ENCODE data around the gene ZNF543. TPM values are rescaled to one million over a fixed set of nuclear protein-coding genes. Genes with fewer than 3 reads are reported as not detected.

ZNF543 gene
- total RNA-seq, 1 donor from 2014 or later: 9.8 TPM

DNA sequence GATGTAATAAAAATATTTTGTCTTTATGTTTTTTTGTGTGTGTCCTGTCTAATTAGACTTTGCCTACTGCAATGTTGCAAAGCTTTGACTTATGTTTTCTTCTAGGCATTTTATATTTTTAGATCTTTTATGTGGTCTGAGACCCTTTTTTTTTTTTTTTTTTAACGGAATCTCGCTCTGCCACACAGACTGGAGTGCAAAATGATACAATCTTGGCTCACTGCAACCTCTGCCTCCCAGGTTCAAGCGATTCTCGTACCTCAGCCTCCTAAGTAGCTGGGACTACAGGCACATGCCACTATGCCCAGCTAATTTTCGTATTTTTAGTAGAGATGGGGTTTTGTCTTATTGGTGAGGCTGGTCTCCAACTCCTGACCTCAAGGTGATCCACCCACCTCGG lies 22.3 kb downstream of the ZNF543 start:
- DNase-seq (ENCODE audit: extremely low spot score, unreplicated experiment): no peak
- Mint-ChIP-seq H3K27me3 (peaks cover 24% of the 10 kb centered on the region), H3K4me1 (ENCODE audit: unreplicated experiment) (no peaks in the 10 kb centered on the region), H3K36me3 (no peaks in the 10 kb centered on the region), H3K4me3 (no peak overlapping the region), H3K27ac (no peak overlapping the region), H3K9me3 (no peaks in the 10 kb centered on the region)
- TF ChIP-seq, protein P1, sequence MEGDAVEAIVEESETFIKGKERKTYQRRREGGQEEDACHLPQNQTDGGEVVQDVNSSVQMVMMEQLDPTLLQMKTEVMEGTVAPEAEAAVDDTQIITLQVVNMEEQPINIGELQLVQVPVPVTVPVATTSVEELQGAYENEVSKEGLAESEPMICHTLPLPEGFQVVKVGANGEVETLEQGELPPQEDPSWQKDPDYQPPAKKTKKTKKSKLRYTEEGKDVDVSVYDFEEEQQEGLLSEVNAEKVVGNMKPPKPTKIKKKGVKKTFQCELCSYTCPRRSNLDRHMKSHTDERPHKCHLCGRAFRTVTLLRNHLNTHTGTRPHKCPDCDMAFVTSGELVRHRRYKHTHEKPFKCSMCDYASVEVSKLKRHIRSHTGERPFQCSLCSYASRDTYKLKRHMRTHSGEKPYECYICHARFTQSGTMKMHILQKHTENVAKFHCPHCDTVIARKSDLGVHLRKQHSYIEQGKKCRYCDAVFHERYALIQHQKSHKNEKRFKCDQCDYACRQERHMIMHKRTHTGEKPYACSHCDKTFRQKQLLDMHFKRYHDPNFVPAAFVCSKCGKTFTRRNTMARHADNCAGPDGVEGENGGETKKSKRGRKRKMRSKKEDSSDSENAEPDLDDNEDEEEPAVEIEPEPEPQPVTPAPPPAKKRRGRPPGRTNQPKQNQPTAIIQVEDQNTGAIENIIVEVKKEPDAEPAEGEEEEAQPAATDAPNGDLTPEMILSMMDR (conservative IDR thresholded peaks at IDR 0.05): no peak

DNA sequence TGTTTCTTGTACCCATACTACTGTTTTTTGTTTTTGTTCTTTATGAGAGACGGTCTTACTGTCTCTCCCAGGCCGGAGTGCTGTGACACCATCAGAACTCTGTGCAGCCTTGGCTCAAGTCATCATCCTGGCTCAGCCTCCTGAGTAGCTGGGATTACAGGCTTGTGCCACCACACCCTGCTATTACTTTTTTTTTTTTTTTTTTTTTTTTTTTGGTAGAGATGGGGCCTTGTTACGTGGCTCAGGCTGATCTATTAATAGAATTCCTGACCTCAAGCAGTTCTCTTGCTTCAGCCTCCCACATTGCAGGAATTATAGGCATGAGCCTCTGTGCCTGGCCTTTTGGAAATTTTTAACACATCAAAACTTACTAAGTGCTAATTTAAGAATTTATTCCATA lies 27.9 kb downstream of the ZNF543 start:
- Mint-ChIP-seq H3K4me3 (no peak overlapping the region), H3K27me3 (peaks cover 24% of the 10 kb centered on the region), H3K27ac (no peak overlapping the region), H3K4me1 (ENCODE audit: unreplicated experiment) (peaks cover 22% of the 10 kb centered on the region), H3K36me3 (peaks cover 19% of the 10 kb centered on the region), H3K9me3 (peaks cover 4% of the 10 kb centered on the region)
- TF ChIP-seq, protein P1 (conservative IDR thresholded peaks at IDR 0.05): no peak
- no peak for DNase-seq (ENCODE audit: extremely low spot score, unreplicated experiment)

DNA sequence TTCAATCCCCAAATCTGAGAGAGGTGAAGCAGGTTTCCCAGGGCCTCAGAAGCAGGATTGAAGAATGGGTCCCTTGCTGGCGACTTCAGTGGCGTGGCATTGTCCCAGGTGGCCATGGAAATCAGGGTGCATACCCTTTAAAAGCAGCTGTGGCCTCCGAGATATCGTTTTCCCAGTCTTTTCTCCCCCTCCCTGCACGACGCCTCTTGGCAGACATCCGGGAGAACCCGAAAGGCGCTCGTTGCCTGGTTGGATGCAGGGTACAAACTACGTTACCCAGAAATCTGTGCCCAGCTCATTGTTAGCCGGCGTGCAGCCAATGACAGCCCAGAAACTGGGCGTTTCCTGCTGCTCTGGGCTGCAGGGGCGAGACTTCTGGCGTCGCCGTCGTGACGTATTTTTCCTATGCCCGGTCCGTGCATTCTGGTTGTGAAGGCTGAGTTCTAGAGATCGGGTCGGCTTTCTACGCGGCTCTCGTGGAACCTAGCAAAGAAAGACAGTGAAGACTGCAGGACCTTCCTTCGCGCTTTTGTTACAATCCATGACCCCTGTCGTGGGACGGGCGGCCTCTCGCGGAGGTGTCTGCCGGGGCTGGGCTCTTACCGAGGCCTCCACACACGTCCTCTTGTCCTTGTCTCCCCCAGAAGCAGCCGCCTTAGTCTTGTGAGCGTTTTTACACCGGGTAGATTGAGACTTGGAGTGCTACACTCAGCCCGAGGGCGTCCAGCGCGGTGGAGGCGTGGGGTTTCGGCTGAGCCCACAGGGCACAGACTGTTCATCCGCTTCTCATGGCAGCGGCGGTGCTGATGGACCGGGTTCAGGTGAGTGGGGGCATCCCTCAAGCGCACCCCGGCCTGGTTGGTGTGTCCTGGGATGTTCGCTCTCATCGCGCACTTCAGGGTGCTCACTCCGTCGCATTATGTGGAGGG lies 30.9 kb downstream of the ZNF543 start, which contains the start of gene ZNF304:
TSS of gene ZNF304 (plus strand) at position 395 of the 929 bp plus-strand sequence. CDS start at position 789, 394 bp downstream.
- H3K9me3 Mint-ChIP-seq: peaks cover 4% of the 10 kb centered on the region
- peak within 1 kb of the TSS; percentile 96 for H3K4me3 Mint-ChIP-seq
- H3K27me3 Mint-ChIP-seq: peaks cover 9% of the 10 kb centered on the region
- peaks cover 27% of the 10 kb centered on the region for H3K4me1 Mint-ChIP-seq (ENCODE audit: unreplicated experiment)
- peak within 1 kb of the TSS; percentile 98 for H3K27ac Mint-ChIP-seq
- TF ChIP-seq, protein P1 (conservative IDR thresholded peaks at IDR 0.05): no peak
- DNase-seq (ENCODE audit: extremely low spot score, unreplicated experiment): peak; percentile 89
- peaks cover 43% of the 10 kb centered on the region for H3K36me3 Mint-ChIP-seq

DNA sequence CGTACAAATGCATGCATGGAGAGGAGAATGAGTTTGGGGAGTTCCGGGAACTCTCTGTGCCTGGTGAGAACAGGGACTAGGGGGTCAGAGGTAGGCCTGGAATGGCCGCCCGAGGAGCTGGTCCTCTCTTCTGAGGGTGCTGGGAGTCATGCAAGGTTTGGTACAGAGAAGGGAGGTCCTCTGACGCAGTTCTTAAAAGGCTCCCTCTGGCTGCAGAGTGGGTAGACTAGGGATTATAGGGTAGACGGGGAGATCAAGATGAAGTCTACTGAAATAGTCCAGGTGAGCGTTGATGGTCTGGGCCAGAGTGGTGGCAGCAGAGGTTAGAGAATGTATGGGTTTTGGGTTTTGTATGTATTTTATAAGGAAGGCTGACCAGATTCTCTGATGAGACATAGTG lies 31.6 kb downstream of the ZNF543 start:
- TF ChIP-seq, protein P1 (conservative IDR thresholded peaks at IDR 0.05): no peak
- Mint-ChIP-seq H3K4me3 (peak overlapping the region; percentile 96), H3K36me3 (peaks cover 50% of the 10 kb centered on the region), H3K9me3 (peaks cover 4% of the 10 kb centered on the region), H3K27me3 (peaks cover 4% of the 10 kb centered on the region), H3K4me1 (ENCODE audit: unreplicated experiment) (peaks cover 27% of the 10 kb centered on the region), H3K27ac (peak overlapping the region; percentile 98)
- no peak for DNase-seq (ENCODE audit: extremely low spot score, unreplicated experiment)

DNA sequence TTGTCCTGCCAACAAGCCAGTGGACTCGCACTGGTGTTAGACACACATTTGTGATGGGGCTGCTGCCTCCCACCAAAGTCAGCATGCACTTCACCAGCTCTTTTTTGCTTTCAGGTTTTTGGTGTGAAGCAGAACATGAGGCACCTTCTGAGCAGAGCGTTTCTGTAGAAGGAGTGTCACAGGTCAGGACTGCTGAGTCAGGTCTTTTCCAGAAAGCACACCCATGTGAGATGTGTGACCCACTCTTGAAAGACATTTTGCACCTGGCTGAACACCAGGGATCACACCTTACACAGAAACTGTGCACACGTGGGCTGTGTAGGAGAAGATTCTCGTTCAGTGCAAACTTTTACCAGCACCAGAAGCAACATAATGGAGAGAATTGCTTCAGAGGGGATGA lies 35.6 kb downstream of the ZNF543 start:
- TF ChIP-seq, protein P1 (conservative IDR thresholded peaks at IDR 0.05): no peak
- H3K36me3 Mint-ChIP-seq: peaks cover 72% of the 10 kb centered on the region
- DNase-seq (ENCODE audit: extremely low spot score, unreplicated experiment): no peak
- no peak overlapping the region for H3K4me3 Mint-ChIP-seq
- peaks cover 2% of the 10 kb centered on the region for H3K9me3 Mint-ChIP-seq
- no peak overlapping the region for H3K27ac Mint-ChIP-seq
- H3K27me3 Mint-ChIP-seq: no peaks in the 10 kb centered on the region
- H3K4me1 Mint-ChIP-seq (ENCODE audit: unreplicated experiment): peaks cover 25% of the 10 kb centered on the region

Data from type B pancreatic cell (in vitro differentiated cells).